GM06990 (cell line): ENCODE results near the gene SNAP25.

Source experiments
- DNase-seq: peaks from one replicate; pipeline ENCODE4 v3.0.0-alpha.2; 2011; ENCODE audit not compliant: insufficient read length; ENCODE audit errors: extremely low read depth
- H3K27me3 ChIP-seq: replicated peaks from 2 replicates; pipeline ENCODE4 v1.6.0; 2011; ENCODE audit warnings: low read length; ENCODE audit not compliant: control insufficient read depth, insufficient read depth
- H3K36me3 ChIP-seq: 2 replicates; pipeline ENCODE4 v1.5.1; 2011; ENCODE audit warnings: low read length; ENCODE audit not compliant: control insufficient read depth, insufficient read depth
- H3K4me3 ChIP-seq: replicated peaks from 2 replicates; pipeline ENCODE4 v1.5.1; 2011; ENCODE audit warnings: low read depth, mild to moderate bottlenecking, control low read depth, low read length
- CTCF ChIP-seq: IDR thresholded peaks from 2 replicates; pipeline ENCODE4 v1.5.1; 2011; ENCODE audit warnings: low read length, control low read depth, mild to moderate bottlenecking, inconsistent platforms; ENCODE audit not compliant: insufficient read depth, poor library complexity, severe bottlenecking

The SNAP25 gene

GRCh38 chr20:10180651-10181235 is 37.9 kb upstream of the SNAP25 start:
- no peak for DNase-seq
- TF ChIP-seq CTCF: no peak
- H3K4me3 ChIP-seq: no peak overlapping the region

GRCh38 chr20:10185741-10186558 is 32.7 kb upstream of the SNAP25 start:
- TF ChIP-seq CTCF: no peak
- no peak overlapping the region for H3K4me3 ChIP-seq
- H3K27me3 ChIP-seq: no peaks in the 10 kb centered on the region
- H3K36me3 ChIP-seq: no peaks in the 10 kb centered on the region
- no peak for DNase-seq

More at GRCh38 chr20:10180651-10181235, 37.9 kb upstream of the SNAP25 start:
- no peaks in the 10 kb centered on the region for H3K36me3 ChIP-seq
- no peaks in the 10 kb centered on the region for H3K27me3 ChIP-seq

GRCh38 chr20:10190456-10190855 is 28.2 kb upstream of the SNAP25 start:
- Histone ChIP-seq H3K4me3 (no peak overlapping the region), H3K36me3 (no peaks in the 10 kb centered on the region), H3K27me3 (no peaks in the 10 kb centered on the region)
- no peak for DNase-seq
- no peak for TF ChIP-seq CTCF

- H3K4me3 ChIP-seq: no peak overlapping the region
- no peaks in the 10 kb centered on the region for H3K36me3 ChIP-seq
- TF ChIP-seq CTCF: no peak
- no peak for DNase-seq
- no peaks in the 10 kb centered on the region for H3K27me3 ChIP-seq
Measured at GRCh38 chr20:10192171-10192570, 26.5 kb upstream of the SNAP25 start.

- no peak overlapping the region for H3K4me3 ChIP-seq
- no peak for DNase-seq
- H3K27me3 ChIP-seq: no peaks in the 10 kb centered on the region
- H3K36me3 ChIP-seq: no peaks in the 10 kb centered on the region
- TF ChIP-seq CTCF: no peak
Measured at GRCh38 chr20:10194166-10194565, 24.5 kb upstream of the SNAP25 start.
